Middle frontal gyrus (tissue), 1 donor: Measurements from ENCODE around the gene ZNF519.
"Not testable (repeated sequence)": the region's sequence is repeated elsewhere in the genome, so short reads cannot be mapped to it uniquely, and the experiment has no call there.

Experiments
- DNase-seq: peaks from one replicate; pipeline ENCODE4 v3.0.0-alpha.2; 2015; ENCODE audit warnings: low spot score; ENCODE audit errors: extremely low spot score

Gene ZNF519

GRCh38 chr18:14132271-14132700 is at the start of gene ZNF519:
Gene ZNF519, minus strand, starts transcription at chr18:14132435. Its CDS starts 158 bp downstream, at chr18:14132277.
- peak; percentile 89 for DNase-seq

GRCh38 chr18:14179306-14179705 is 47.1 kb upstream of the ZNF519 start:
- DNase-seq = no peak

- peak; percentile 27 for DNase-seq
Observed at GRCh38 chr18:14178321-14179196, 46.3 kb upstream of the ZNF519 start.

GRCh38 chr18:14177540-14178320 is 45.5 kb upstream of the ZNF519 start:
- DNase-seq = not testable (repeated sequence)

GRCh38 chr18:14175404-14175803 is 43.2 kb upstream of the ZNF519 start:
- not testable (repeated sequence) for DNase-seq

- DNase-seq = no peak
Observed at GRCh38 chr18:14174706-14175085, 42.5 kb upstream of the ZNF519 start.

GRCh38 chr18:14174002-14174705 is 41.9 kb upstream of the ZNF519 start:
- not testable (repeated sequence) for DNase-seq

- not testable (repeated sequence) for DNase-seq
Observed at GRCh38 chr18:14173116-14173951, 41.1 kb upstream of the ZNF519 start.

- DNase-seq = not testable (repeated sequence)
Observed at GRCh38 chr18:14172142-14173115, 40.2 kb upstream of the ZNF519 start.

- not testable (repeated sequence) for DNase-seq
Observed at GRCh38 chr18:14171301-14172141, 39.3 kb upstream of the ZNF519 start.

- DNase-seq = not testable (repeated sequence)
Observed at GRCh38 chr18:14170367-14171036, 38.3 kb upstream of the ZNF519 start.

- not testable (repeated sequence) for DNase-seq
Observed at GRCh38 chr18:14162915-14163314, 30.7 kb upstream of the ZNF519 start.

GRCh38 chr18:14151564-14152113 is 19.4 kb upstream of the ZNF519 start:
- not testable (repeated sequence) for DNase-seq

GRCh38 chr18:14150766-14151165 is 18.5 kb upstream of the ZNF519 start:
- not testable (repeated sequence) for DNase-seq

- not testable (repeated sequence) for DNase-seq
Observed at GRCh38 chr18:14149916-14150420, 17.7 kb upstream of the ZNF519 start.

GRCh38 chr18:14149121-14149850 is 17.1 kb upstream of the ZNF519 start:
- not testable (repeated sequence) for DNase-seq
